Astrocyte (in vitro differentiated cells and primary cell): ENCODE measurements around the gene C22orf39. TPM values are rescaled to one million over a fixed set of nuclear protein-coding genes. Genes with fewer than 3 reads are reported as not detected.

Experiments used
- DNase-seq: peaks from one replicate; pipeline ENCODE4 v3.0.0-alpha.2; 2010; ENCODE audit warnings: low read depth
- FAIRE-seq: peaks from 2 replicates; lab custom pipeline; 2011; peaks lifted over from hg19 to GRCh38; lab: Jason Lieb, UNC
- H2AFZ ChIP-seq: 2 replicates; pipeline ENCODE4 v1.6.0; 2012; ENCODE audit warnings: low read depth, low read length, inconsistent platforms
- H3K27ac ChIP-seq: 2 replicates; pipeline ENCODE4 v1.5.1; 2011; ENCODE audit warnings: low read depth, low read length, inconsistent platforms
- H3K27me3 ChIP-seq: 2 replicates; pipeline ENCODE4 v1.6.0; 2011; ENCODE audit warnings: low read length, inconsistent platforms; ENCODE audit not compliant: insufficient read depth
- H3K36me3 ChIP-seq: 2 replicates; pipeline ENCODE4 v1.5.1; 2011; ENCODE audit warnings: low read length, inconsistent platforms; ENCODE audit not compliant: insufficient read depth
- H3K4me1 ChIP-seq: 2 replicates; pipeline ENCODE4 v1.5.1; 2011; ENCODE audit warnings: low read length, inconsistent platforms; ENCODE audit not compliant: insufficient read depth
- H3K4me2 ChIP-seq: 2 replicates; pipeline ENCODE4 v1.6.0; 2012; ENCODE audit warnings: low read length, inconsistent platforms
- H3K4me3 ChIP-seq: 2 replicates; pipeline ENCODE4 v1.5.1; 2011; ENCODE audit warnings: low read depth, mild to moderate bottlenecking, low read length, inconsistent platforms; ENCODE audit not compliant: insufficient read depth
- H3K79me2 ChIP-seq: 2 replicates; pipeline ENCODE4 v1.6.0; 2012; ENCODE audit warnings: mild to moderate bottlenecking, low read length, inconsistent platforms; ENCODE audit not compliant: insufficient read depth
- H3K9ac ChIP-seq: 2 replicates; pipeline ENCODE4 v1.6.0; 2012; ENCODE audit warnings: mild to moderate bottlenecking, low read length, inconsistent platforms
- H3K9me3 ChIP-seq: 2 replicates; pipeline ENCODE4 v1.5.1; 2012; ENCODE audit warnings: low read depth, mild to moderate bottlenecking, low read length, inconsistent platforms; ENCODE audit not compliant: insufficient read depth
- H4K20me1 ChIP-seq: 2 replicates; pipeline ENCODE4 v1.6.0; 2012; ENCODE audit warnings: low read length, inconsistent platforms; ENCODE audit not compliant: insufficient read depth
- H3K27ac Mint-ChIP-seq: one replicate; pipeline ENCODE4 v1.8.0; 2021; ENCODE audit warnings: mild to moderate bottlenecking, mixed read lengths; ENCODE audit not compliant: unreplicated experiment
- H3K27me3 Mint-ChIP-seq: one replicate; pipeline ENCODE4 v1.8.0; 2021; ENCODE audit warnings: low read depth, mixed read lengths; ENCODE audit not compliant: unreplicated experiment
- H3K36me3 Mint-ChIP-seq: one replicate; pipeline ENCODE4 v1.8.0; 2021; ENCODE audit warnings: low read depth, mixed read lengths; ENCODE audit not compliant: unreplicated experiment
- H3K4me1 Mint-ChIP-seq: one replicate; pipeline ENCODE4 v1.8.0; 2021; ENCODE audit warnings: low read depth, mixed read lengths; ENCODE audit not compliant: unreplicated experiment
- H3K4me3 Mint-ChIP-seq: one replicate; pipeline ENCODE4 v1.8.0; 2021; ENCODE audit warnings: mild to moderate bottlenecking, moderate library complexity, mixed read lengths; ENCODE audit not compliant: unreplicated experiment
- H3K9me3 Mint-ChIP-seq: one replicate; pipeline ENCODE4 v1.8.0; 2021; ENCODE audit warnings: mild to moderate bottlenecking, mixed read lengths; ENCODE audit not compliant: unreplicated experiment
- CTCF ChIP-seq: IDR thresholded peaks from 2 replicates; pipeline ENCODE4 v1.5.1; 2011; ENCODE audit warnings: low read depth, mild to moderate bottlenecking, inconsistent platforms, low read length, moderate library complexity; ENCODE audit not compliant: insufficient read depth
- EZH2 ChIP-seq: IDR thresholded peaks from 2 replicates; pipeline ENCODE4 v1.6.1; 2012; ENCODE audit warnings: mild to moderate bottlenecking, low read length, inconsistent platforms; ENCODE audit not compliant: insufficient read depth
- total RNA-seq: library from RNA; stranded (reverse); gene quantifications from 2 replicates; pipeline ENCODE4 v1.2.1, GENCODE V29; 2021

The C22orf39 gene
- total RNA-seq, 1 donor from 2014 or later = 14.5 TPM

GRCh38 chr22:19400881-19401280, 46.6 kb downstream of the C22orf39 start:
- peaks cover 14% of the 10 kb centered on the region for H3K36me3 ChIP-seq
- no peak for DNase-seq
- no peak overlapping the region for H3K9ac ChIP-seq
- no peak overlapping the region for H3K4me3 ChIP-seq
- no peak overlapping the region for H2AFZ ChIP-seq
- H3K4me1 ChIP-seq = no peaks in the 10 kb centered on the region
- H3K9me3 ChIP-seq = no peaks in the 10 kb centered on the region
- no peak for TF ChIP-seq EZH2
- H3K4me2 ChIP-seq = no peak overlapping the region
- H4K20me1 ChIP-seq = peaks cover 29% of the 10 kb centered on the region
- no peaks in the 10 kb centered on the region for H3K4me1 Mint-ChIP-seq
- FAIRE-seq = no peak
- H3K27me3 ChIP-seq = no peaks in the 10 kb centered on the region
- H3K79me2 ChIP-seq = no peaks in the 10 kb centered on the region
- peaks cover 19% of the 10 kb centered on the region for H3K36me3 Mint-ChIP-seq
- peaks cover 2% of the 10 kb centered on the region for H3K9me3 Mint-ChIP-seq
- H3K27ac ChIP-seq = no peak overlapping the region
- H3K27me3 Mint-ChIP-seq = no peaks in the 10 kb centered on the region
- H3K4me3 Mint-ChIP-seq = no peak overlapping the region
- H3K27ac Mint-ChIP-seq = no peak overlapping the region

GRCh38 chr22:19398652-19399051, 48.9 kb downstream of the C22orf39 start:
- TF ChIP-seq CTCF (no peak), EZH2 (no peak)
- Histone ChIP-seq H2AFZ (no peak overlapping the region), H3K79me2 (no peaks in the 10 kb centered on the region), H3K27me3 (no peaks in the 10 kb centered on the region), H3K4me1 (no peaks in the 10 kb centered on the region), H3K27ac (no peak overlapping the region), H3K36me3 (peaks cover 23% of the 10 kb centered on the region), H3K9ac (no peak overlapping the region), H3K9me3 (no peaks in the 10 kb centered on the region), H3K4me2 (no peak overlapping the region), H3K4me3 (no peak overlapping the region), H4K20me1 (peaks cover 17% of the 10 kb centered on the region)
- Mint-ChIP-seq H3K4me3 (no peak overlapping the region), H3K27ac (peak overlapping the region; percentile 22), H3K9me3 (peaks cover 2% of the 10 kb centered on the region), H3K27me3 (no peaks in the 10 kb centered on the region), H3K36me3 (peaks cover 19% of the 10 kb centered on the region), H3K4me1 (no peaks in the 10 kb centered on the region)
- no peak for DNase-seq
- FAIRE-seq = no peak

GRCh38 chr22:19398206-19398605, 49.3 kb downstream of the C22orf39 start:
- H3K27me3 Mint-ChIP-seq = no peaks in the 10 kb centered on the region
- H3K36me3 ChIP-seq = peaks cover 25% of the 10 kb centered on the region
- FAIRE-seq = no peak

More at GRCh38 chr22:19398206-19398605, 49.3 kb downstream of the C22orf39 start:
- H3K4me1 ChIP-seq = no peaks in the 10 kb centered on the region
- no peaks in the 10 kb centered on the region for H3K79me2 ChIP-seq
- Mint-ChIP-seq H3K36me3 (peaks cover 19% of the 10 kb centered on the region), H3K4me1 (no peaks in the 10 kb centered on the region), H3K27ac (no peak overlapping the region), H3K9me3 (peaks cover 2% of the 10 kb centered on the region), H3K4me3 (no peak overlapping the region)
- no peak overlapping the region for H3K27ac ChIP-seq
- H3K9me3 ChIP-seq = no peaks in the 10 kb centered on the region
- TF ChIP-seq CTCF (no peak), EZH2 (no peak)
- no peak overlapping the region for H2AFZ ChIP-seq
- no peak overlapping the region for H3K4me3 ChIP-seq
- H3K4me2 ChIP-seq = no peak overlapping the region
- H3K27me3 ChIP-seq = no peaks in the 10 kb centered on the region
- H3K9ac ChIP-seq = no peak overlapping the region
- peaks cover 17% of the 10 kb centered on the region for H4K20me1 ChIP-seq
- DNase-seq = no peak
